SK-N-SH treated with all-trans-retinoic acid at 6 μM for 48 hours (cell line): ENCODE measurements around the gene TNFRSF4.

Source experiments
- ATAC-seq: fragments of 200-7000 bp; cut with Tn5 transposase; 3 replicates; pipeline ENCODE4 v1.9.1; 2020; ENCODE audit warnings: mild to moderate bottlenecking, moderate library complexity
- ARNTL ChIP-seq: fragments of 450-650 bp; formaldehyde crosslinking; IDR thresholded peaks from 2 replicates; pipeline ENCODE4 v1.5.0; 2020; ENCODE audit warnings: low read depth, mild to moderate bottlenecking, moderate library complexity, borderline replicate concordance
- BACH2 ChIP-seq: fragments of 250-450 bp; sonication (Bioruptor Pico); IDR thresholded peaks from 2 replicates; pipeline ENCODE4 v1.9.0; 2021; ENCODE audit warnings: mild to moderate bottlenecking, borderline replicate concordance
- ESRRG ChIP-seq: fragments of 250-450 bp; sonication (Bioruptor Pico); IDR thresholded peaks from 2 replicates; pipeline ENCODE4 v1.6.1; 2021; ENCODE audit warnings: mild to moderate bottlenecking
- GLIS3 ChIP-seq: fragments of 250-450 bp; sonication (Bioruptor Pico); IDR thresholded peaks from 2 replicates; pipeline ENCODE4 v1.5.0; 2020; ENCODE audit warnings: mild to moderate bottlenecking, moderate library complexity
- ISL1 ChIP-seq: fragments of 250-450 bp; sonication (Bioruptor Pico); IDR thresholded peaks from 2 replicates; pipeline ENCODE4 v2.1.2; 2022; ENCODE audit warnings: mild to moderate bottlenecking, moderate library complexity
- OSR1 ChIP-seq: fragments of 250-450 bp; sonication (Bioruptor Pico); IDR thresholded peaks from 2 replicates; pipeline ENCODE4 v1.8.0; 2022; ENCODE audit warnings: moderate library complexity, mild to moderate bottlenecking, inconsistent platforms
- PPARA ChIP-seq: fragments of 250-450 bp; sonication (Bioruptor Pico); IDR thresholded peaks from 2 replicates; pipeline ENCODE4 v1.5.0; 2020; ENCODE audit warnings: mild to moderate bottlenecking, borderline replicate concordance
- RARB ChIP-seq: fragments of 250-450 bp; sonication (Bioruptor Pico); IDR thresholded peaks from 2 replicates; pipeline ENCODE4 v1.8.0; 2021; ENCODE audit warnings: mild to moderate bottlenecking, moderate library complexity
- TCF4 ChIP-seq: fragments of 250-450 bp; sonication (Bioruptor Pico); IDR thresholded peaks from 2 replicates; pipeline ENCODE4 v1.8.0; 2021; ENCODE audit warnings: mild to moderate bottlenecking, moderate library complexity, borderline replicate concordance
- TOX ChIP-seq: fragments of 250-450 bp; sonication (Bioruptor Pico); IDR thresholded peaks from 2 replicates; pipeline ENCODE4 v1.8.0; 2021; ENCODE audit warnings: mild to moderate bottlenecking, moderate library complexity, borderline replicate concordance
- TSHZ2 ChIP-seq: fragments of 250-450 bp; sonication (Bioruptor Pico); IDR thresholded peaks from 2 replicates; pipeline ENCODE4 v1.5.0; 2020; ENCODE audit warnings: mild to moderate bottlenecking, moderate library complexity
- ZC3H10 ChIP-seq: fragments of 250-450 bp; sonication (Bioruptor Pico); IDR thresholded peaks from 2 replicates; pipeline ENCODE4 v1.5.1; 2021; ENCODE audit warnings: mild to moderate bottlenecking, moderate library complexity
- ZFP3 ChIP-seq: fragments of 250-450 bp; sonication (Bioruptor Pico); IDR thresholded peaks from 2 replicates; pipeline ENCODE4 v1.5.0; 2020; ENCODE audit warnings: mild to moderate bottlenecking, moderate library complexity
- ZNF70 ChIP-seq: fragments of 450-650 bp; formaldehyde crosslinking; IDR thresholded peaks from 2 replicates; pipeline ENCODE4 v1.5.0; 2020; ENCODE audit warnings: mild to moderate bottlenecking, moderate library complexity
- ZNF8 ChIP-seq: fragments of 450-650 bp; formaldehyde crosslinking; IDR thresholded peaks from 2 replicates; pipeline ENCODE4 v1.5.0; 2020; ENCODE audit warnings: mild to moderate bottlenecking, moderate library complexity
- TF ChIP-seq, protein P1 (sequence below): fragments of 250-450 bp; sonication (Bioruptor Pico); IDR thresholded peaks from 2 replicates; pipeline ENCODE4 v1.5.1; 2020; ENCODE audit warnings: low read depth, mild to moderate bottlenecking, moderate library complexity
- TF ChIP-seq, protein P2 (sequence below): fragments of 250-450 bp; sonication (Bioruptor Pico); IDR thresholded peaks from 2 replicates; pipeline ENCODE4 v1.8.0; 2020; ENCODE audit warnings: mild to moderate bottlenecking, moderate library complexity, borderline replicate concordance
- TF ChIP-seq, protein P3 (sequence below): fragments of 250-450 bp; sonication (Bioruptor Pico); IDR thresholded peaks from 2 replicates; pipeline ENCODE4 v1.5.1; 2021; ENCODE audit warnings: mild to moderate bottlenecking, moderate library complexity

The TNFRSF4 gene

DNA sequence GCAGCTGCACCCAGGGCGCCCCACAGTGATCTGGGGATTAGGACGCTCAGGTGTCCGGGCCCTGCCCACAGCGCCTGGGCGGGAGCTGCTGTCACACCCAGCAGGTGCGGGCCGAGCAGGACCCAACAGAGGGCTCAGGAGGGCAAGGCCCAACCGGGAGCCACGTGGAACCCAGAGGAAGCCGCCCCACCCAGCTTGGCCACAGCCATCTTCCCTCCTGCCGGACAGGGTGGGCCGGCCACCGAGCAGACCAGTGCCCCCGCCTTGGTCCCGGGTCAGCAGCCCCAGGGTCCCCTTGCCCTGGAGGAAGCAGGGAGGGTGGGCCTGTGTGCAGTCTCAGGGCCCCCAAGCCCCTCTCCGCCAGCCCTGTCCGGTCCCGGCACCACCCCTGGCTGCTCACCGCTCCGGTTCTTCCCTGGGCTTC is 46.5 kb downstream of the TNFRSF4 start:
- ATAC-seq = no peak
- TF ChIP-seq, protein P1, sequence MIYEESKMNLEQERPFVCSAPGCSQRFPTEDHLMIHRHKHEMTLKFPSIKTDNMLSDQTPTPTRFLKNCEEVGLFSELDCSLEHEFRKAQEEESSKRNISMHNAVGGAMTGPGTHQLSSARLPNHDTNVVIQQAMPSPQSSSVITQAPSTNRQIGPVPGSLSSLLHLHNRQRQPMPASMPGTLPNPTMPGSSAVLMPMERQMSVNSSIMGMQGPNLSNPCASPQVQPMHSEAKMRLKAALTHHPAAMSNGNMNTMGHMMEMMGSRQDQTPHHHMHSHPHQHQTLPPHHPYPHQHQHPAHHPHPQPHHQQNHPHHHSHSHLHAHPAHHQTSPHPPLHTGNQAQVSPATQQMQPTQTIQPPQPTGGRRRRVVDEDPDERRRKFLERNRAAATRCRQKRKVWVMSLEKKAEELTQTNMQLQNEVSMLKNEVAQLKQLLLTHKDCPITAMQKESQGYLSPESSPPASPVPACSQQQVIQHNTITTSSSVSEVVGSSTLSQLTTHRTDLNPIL (CRISPR knock-in tag) = no peak
- no peak for TF ChIP-seq RARB
- TF ChIP-seq TSHZ2 = no peak
- no peak for TF ChIP-seq BACH2
- TF ChIP-seq, protein P2, sequence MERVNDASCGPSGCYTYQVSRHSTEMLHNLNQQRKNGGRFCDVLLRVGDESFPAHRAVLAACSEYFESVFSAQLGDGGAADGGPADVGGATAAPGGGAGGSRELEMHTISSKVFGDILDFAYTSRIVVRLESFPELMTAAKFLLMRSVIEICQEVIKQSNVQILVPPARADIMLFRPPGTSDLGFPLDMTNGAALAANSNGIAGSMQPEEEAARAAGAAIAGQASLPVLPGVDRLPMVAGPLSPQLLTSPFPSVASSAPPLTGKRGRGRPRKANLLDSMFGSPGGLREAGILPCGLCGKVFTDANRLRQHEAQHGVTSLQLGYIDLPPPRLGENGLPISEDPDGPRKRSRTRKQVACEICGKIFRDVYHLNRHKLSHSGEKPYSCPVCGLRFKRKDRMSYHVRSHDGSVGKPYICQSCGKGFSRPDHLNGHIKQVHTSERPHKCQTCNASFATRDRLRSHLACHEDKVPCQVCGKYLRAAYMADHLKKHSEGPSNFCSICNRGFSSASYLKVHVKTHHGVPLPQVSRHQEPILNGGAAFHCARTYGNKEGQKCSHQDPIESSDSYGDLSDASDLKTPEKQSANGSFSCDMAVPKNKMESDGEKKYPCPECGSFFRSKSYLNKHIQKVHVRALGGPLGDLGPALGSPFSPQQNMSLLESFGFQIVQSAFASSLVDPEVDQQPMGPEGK = no peak
- no peak for TF ChIP-seq PPARA (CRISPR knock-in tag)
- TF ChIP-seq, protein P3, sequence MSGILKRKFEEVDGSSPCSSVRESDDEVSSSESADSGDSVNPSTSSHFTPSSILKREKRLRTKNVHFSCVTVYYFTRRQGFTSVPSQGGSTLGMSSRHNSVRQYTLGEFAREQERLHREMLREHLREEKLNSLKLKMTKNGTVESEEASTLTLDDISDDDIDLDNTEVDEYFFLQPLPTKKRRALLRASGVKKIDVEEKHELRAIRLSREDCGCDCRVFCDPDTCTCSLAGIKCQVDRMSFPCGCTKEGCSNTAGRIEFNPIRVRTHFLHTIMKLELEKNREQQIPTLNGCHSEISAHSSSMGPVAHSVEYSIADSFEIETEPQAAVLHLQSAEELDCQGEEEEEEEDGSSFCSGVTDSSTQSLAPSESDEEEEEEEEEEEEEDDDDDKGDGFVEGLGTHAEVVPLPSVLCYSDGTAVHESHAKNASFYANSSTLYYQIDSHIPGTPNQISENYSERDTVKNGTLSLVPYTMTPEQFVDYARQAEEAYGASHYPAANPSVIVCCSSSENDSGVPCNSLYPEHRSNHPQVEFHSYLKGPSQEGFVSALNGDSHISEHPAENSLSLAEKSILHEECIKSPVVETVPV (CRISPR knock-in tag) = no peak
- no peak for TF ChIP-seq ZFP3 (CRISPR knock-in tag)
- TF ChIP-seq ZNF70 (CRISPR knock-in tag) = no peak
- TF ChIP-seq ESRRG = no peak
- no peak for TF ChIP-seq ZC3H10 (CRISPR knock-in tag)
- TF ChIP-seq ARNTL (CRISPR knock-in tag) = no peak

DNA sequence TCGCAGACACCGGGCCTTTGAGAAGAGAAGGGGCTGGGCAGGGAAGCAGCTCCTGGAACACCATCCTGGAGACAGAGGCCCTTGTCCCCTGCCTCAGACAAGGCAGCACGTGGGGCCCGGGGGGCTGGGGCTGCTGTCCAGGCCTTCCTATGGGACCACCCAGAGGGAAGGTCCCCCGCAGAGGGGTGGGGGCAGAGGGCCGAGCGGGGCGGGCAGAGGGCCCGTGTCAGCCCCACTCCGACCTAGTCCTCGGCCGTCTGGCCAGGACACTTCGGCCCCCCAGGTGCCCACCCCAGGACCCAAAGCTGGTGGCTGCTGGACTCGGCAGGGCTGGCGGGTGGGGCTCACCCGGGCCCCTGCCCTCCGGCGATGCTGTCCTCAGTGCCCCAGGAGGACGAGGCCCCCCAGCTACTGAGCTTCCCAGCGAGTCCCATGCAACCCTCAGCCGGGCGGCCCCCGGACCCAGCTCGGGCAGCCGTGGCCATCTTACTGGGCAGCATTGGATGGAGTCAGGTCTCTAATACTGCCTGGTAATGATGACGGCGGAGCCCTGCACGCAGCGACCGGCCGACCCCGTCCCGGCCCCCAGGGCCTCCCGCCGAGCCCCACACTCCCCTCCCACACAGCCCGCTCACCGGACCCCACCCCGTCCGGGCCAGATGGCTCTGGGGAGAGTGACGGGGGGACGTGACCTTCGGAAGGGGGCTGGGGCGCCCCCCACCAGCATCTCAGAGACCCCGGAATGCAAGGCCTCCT is 47.1 kb downstream of the TNFRSF4 start:
- TF ChIP-seq ISL1 (CRISPR knock-in tag) = no peak
- TF ChIP-seq ZFP3 (CRISPR knock-in tag) = no peak
- ATAC-seq = no peak

- ATAC-seq = no peak
These were observed 48.0 kb downstream of the TNFRSF4 start for GRCh38 chr1:1165900-1166421.

GRCh38 chr1:1165485-1165884 is 48.5 kb downstream of the TNFRSF4 start:
- TF ChIP-seq TOX (CRISPR knock-in tag) (no peak), ESRRG (no peak)
- no peak for ATAC-seq

More at GRCh38 chr1:1165900-1166421, 48.0 kb downstream of the TNFRSF4 start:
- no peak for TF ChIP-seq ARNTL (CRISPR knock-in tag)
- TF ChIP-seq ZFP3 (CRISPR knock-in tag) = no peak
- TF ChIP-seq TCF4 = no peak

DNA sequence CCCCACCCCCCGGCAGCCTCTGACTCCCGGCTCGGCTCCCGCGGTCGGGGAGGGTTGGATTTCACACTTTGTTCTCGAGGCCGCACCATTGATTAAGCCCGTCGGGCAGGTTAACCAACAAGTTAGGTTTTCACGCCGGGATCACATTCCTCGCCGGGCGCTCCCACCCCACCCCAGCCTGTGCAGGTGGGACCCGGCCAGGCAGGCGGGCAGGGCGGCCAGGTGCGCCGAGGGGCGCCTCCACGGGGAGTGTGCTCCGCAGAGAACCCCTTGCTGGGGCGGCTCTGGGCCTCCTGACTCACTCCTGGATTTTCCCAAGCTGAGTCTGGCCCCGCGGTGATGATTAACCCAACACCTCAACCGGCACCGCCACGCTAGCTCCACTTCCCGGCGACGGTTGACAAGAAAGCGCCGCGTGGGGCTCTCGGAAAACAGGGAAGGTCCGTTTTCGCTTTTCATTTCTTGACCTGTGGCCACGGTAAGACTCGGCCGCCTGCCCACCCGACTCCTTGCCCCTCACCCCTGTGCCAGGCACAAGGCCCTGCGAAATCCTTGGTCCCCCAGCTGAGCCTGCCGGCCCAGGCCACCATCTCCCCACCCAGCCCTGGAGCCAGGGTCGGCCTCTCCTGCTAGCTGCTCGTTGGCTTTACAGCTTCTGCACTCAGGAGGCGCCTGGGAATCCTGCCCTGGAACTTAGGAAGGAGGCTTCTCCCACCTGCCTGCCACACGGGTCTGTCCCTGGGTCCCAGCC is 49.1 kb downstream of the TNFRSF4 start:
- ATAC-seq = no peak
- TF ChIP-seq, protein P3 (CRISPR knock-in tag) = no peak
- no peak for TF ChIP-seq BACH2
- TF ChIP-seq ESRRG = no peak
- TF ChIP-seq GLIS3 (CRISPR knock-in tag) = no peak
- TF ChIP-seq ZNF8 (CRISPR knock-in tag) = no peak
- TF ChIP-seq TOX (CRISPR knock-in tag) = no peak
- TF ChIP-seq OSR1 (CRISPR knock-in tag) = no peak
